Lower leg skin (tissue), 4 donors: ENCODE measurements around the gene NSL1. TPM values are rescaled to one million over a fixed set of nuclear protein-coding genes. Genes with fewer than 3 reads are reported as not detected.

ENCODE experiments used
- DNase-seq, 2 donors: peaks; one replicate each; pipeline ENCODE4 v3.0.0-alpha.2; 2019; ENCODE audit warnings: low spot score in 2 of 2
- H3K4me3 ChIP-seq: fragments of 200-600 bp; sonication (generic); 2 replicates; pipeline ENCODE4 v1.5.1; 2017; ENCODE audit warnings: mild to moderate bottlenecking, low read depth; ENCODE audit not compliant: poor library complexity, severe bottlenecking
- CTCF ChIP-seq, 3 donors: fragments of 450-650 bp; IDR thresholded peaks; one replicate each; pipeline ENCODE4 v1.5.1; 2016; ENCODE audit warnings: antibody characterized with exemption in 3 of 3, mild to moderate bottlenecking in 3 of 3, moderate library complexity in 2 of 3
- POLR2A ChIP-seq, 2 donors: fragments of 450-650 bp; IDR thresholded peaks; one replicate each; pipeline ENCODE4 v1.6.1; 2016 to 2017; ENCODE audit warnings: antibody characterized with exemption in 2 of 2, mild to moderate bottlenecking in 1 of 2, moderate library complexity in 1 of 2
- WGBS, 2 donors: methylation state at CpG; one replicate each; pipeline ENCODE4 v1.1.5; 2018; 5-methylcytosine and 5-hydroxymethylcytosine counted together
- intact Hi-C: fragments of 100-400 bp; cut with DNase I; formaldehyde crosslinking; loops from one replicate; pipeline ENCODE4 v1.15.0; 2023; ENCODE audit warnings: low total_unique reads
- total RNA-seq, 4 donors: library from RNA; depleted of rRNA; stranded (reverse); fragments of >200 nt; gene quantifications; one replicate each; pipeline ENCODE4 v1.1.0, GENCODE V29; 2016

The NSL1 gene
- total RNA-seq, 4 donors from 2014 or later = 13.9 to 41.8 (median 30.0) TPM

- DNase-seq = no peak
- WGBS, 2 donors = 52 to 86% methylated on average over 3 of the region's 3 CpGs
- no peak overlapping the region for H3K4me3 ChIP-seq
- TF ChIP-seq CTCF (IDR thresholded peaks at IDR 0.05) (no peak), POLR2A (IDR thresholded peaks at IDR 0.05) (no peak)
- intact Hi-C loops = no loop called here
Measured at GRCh38 chr1:212752252-212752933, 39.2 kb downstream of the NSL1 start.

GRCh38 chr1:212749821-212750535, 41.6 kb downstream of the NSL1 start:
- H3K4me3 ChIP-seq = no peak overlapping the region
- intact Hi-C loops = no loop called here
- WGBS, 2 donors = 37 to 45% methylated on average over 4 of the region's 4 CpGs
- no peak for DNase-seq
- TF ChIP-seq CTCF (IDR thresholded peaks at IDR 0.05) (no peak), POLR2A (IDR thresholded peaks at IDR 0.05) (no peak)

- TF ChIP-seq CTCF (IDR thresholded peaks at IDR 0.05) = no peak
- TF ChIP-seq POLR2A (IDR thresholded peaks at IDR 0.05) = no peak
- intact Hi-C loops = no loop called here
- H3K4me3 ChIP-seq = no peak overlapping the region
- no peak for DNase-seq
- WGBS, 2 donors = 97 to 99% methylated on average over 3 of the region's 3 CpGs
Measured at GRCh38 chr1:212746546-212746945, 45.0 kb downstream of the NSL1 start.

GRCh38 chr1:212745303-212745702, 46.3 kb downstream of the NSL1 start:
- H3K4me3 ChIP-seq = no peak overlapping the region

GRCh38 chr1:212743901-212744475, 47.6 kb downstream of the NSL1 start:
- intact Hi-C loops = no loop called here
- no peak overlapping the region for H3K4me3 ChIP-seq
- DNase-seq = no peak
- WGBS, 2 donors = 90 to 92% methylated on average over 4 of the region's 4 CpGs
- TF ChIP-seq CTCF (IDR thresholded peaks at IDR 0.05) (no peak), POLR2A (IDR thresholded peaks at IDR 0.05) (no peak)

More at GRCh38 chr1:212745303-212745702, 46.3 kb downstream of the NSL1 start:
- TF ChIP-seq CTCF (IDR thresholded peaks at IDR 0.05) (no peak), POLR2A (IDR thresholded peaks at IDR 0.05) (no peak)
- DNase-seq = no peak
- intact Hi-C loops = no loop called here
